ENCODE data around the gene LZTFL1. TPM values are rescaled to one million over a fixed set of nuclear protein-coding genes. Genes with fewer than 3 reads are reported as not detected.

The LZTFL1 gene
- polyA plus RNA-seq, 6 donors from 2014 or later: 3.9 to 15.7 (median 13.9) TPM

DNA sequence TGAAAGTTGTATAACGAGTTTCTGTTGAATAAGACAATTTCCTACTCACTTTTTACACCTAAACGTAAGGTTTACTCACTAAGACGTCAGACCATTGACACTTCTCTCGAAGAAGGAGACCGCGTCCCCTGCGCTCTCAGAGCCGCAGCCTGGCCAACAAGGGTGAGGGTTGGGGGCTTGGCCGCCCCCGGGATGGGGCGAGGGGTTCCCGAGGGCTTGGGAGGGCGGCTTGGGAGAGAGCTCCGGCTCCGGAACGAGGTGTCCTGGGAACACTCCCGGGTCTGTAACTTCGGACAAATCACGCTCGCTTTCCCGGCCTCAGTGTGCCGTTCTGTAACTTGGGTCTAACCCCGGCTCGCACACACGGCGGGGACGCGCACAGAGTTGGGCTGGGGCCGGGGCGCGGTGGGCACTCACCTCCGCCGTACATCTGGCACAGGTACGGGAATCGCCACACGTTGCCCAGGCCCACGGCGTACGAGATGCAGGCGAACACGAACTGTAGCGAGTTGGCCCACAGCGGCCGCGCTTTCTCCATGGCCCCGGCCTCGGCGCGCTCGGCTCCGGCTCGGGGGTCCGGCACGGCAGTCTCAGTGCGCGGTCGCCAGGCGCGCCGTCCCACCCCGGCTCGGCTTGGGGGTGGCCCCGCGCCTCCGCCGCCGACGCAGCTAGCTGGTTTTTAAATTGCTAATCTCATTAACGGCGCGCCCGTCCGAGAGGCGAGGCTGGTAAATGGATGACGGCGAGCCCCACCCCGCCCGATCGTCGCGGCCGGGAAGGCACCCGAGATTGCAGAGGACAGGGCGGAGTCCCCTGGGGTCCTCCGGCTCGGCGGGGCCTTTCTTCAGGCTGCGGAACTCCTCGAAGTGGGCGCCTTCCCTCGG lies 45.8 kb downstream of the LZTFL1 start, which contains the start of gene SLC6A20:
Gene SLC6A20 (minus strand): TSS at position 655 of the 884 bp plus-strand sequence. CDS start 117 bp downstream, at position 538.
- Mint-ChIP-seq H3K4me3 (peak within 1 kb of the TSS; percentile 80 to 90 (median 83)), H3K27me3 (peaks cover 27 to 53% (median 41%) of the 10 kb centered on the region in 3 donors), H3K9me3 (no peaks in the 10 kb centered on the region), H3K36me3 (no peaks in the 10 kb centered on the region), H3K4me1 (peaks cover 20 to 33% (median 31%) of the 10 kb centered on the region in 3 donors), H3K27ac (peak within 1 kb of the TSS in 5 of 6 donors; percentile 34 to 95 (median 54))
- DNase-seq (no peak), ATAC-seq (ENCODE audit: low read depth in 2 of 2) (peak; percentile 56 to 58)

DNA sequence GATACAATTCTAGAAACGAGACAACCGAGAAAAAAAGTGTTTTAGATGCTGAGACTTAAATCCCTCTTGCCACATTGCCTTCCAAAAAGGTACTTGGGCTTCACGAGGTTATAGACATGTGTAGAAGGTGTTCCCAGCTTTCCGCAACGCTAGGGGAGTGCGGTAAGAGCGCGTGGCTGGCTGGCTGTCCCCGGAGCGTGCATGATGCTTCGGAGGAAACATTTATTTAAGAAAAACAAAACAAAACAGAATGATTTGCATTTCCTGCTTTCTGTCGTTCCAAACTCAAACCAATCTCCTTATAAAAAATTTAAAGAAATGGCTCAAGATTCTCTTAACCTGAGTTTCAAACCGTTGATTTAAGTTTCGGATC lies 46.4 kb downstream of the LZTFL1 start:
- Mint-ChIP-seq H3K27me3 (peaks cover 27 to 51% (median 41%) of the 10 kb centered on the region in 3 donors), H3K27ac (peak overlapping the region in 5 of 6 donors; percentile 34 to 95 (median 54)), H3K4me1 (peaks cover 24 to 34% (median 33%) of the 10 kb centered on the region in 3 donors), H3K9me3 (peaks cover 0 to 5% (median 1%) of the 10 kb centered on the region in 7 donors), H3K4me3 (peak overlapping the region; percentile 74 to 90 (median 83)), H3K36me3 (peaks cover 0 to 5% of the 10 kb centered on the region in 2 donors)
- no peak for ATAC-seq (ENCODE audit: low read depth in 2 of 2)
- DNase-seq: no peak

DNA sequence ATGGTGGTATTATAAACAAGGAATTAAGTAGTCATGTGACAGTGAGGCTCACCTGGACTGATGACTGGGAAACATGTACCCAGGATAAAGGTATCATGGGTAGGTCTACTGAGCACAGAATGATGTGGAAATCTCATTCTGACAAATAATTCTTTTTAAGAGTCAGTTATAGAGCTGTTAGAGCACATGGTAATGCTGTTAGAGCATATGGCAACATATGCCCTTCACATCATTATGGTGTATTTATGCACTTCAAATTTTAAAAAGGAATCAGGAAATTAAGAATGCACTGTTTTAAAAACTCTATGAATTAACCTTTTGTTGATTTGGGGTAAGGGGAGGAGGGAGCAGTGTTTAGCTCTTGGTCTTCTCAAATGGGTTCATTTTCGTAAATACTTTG lies 47.3 kb downstream of the LZTFL1 start:
- H3K4me3 Mint-ChIP-seq: peak overlapping the region in 1 of 8 donors; percentile 22

DNA sequence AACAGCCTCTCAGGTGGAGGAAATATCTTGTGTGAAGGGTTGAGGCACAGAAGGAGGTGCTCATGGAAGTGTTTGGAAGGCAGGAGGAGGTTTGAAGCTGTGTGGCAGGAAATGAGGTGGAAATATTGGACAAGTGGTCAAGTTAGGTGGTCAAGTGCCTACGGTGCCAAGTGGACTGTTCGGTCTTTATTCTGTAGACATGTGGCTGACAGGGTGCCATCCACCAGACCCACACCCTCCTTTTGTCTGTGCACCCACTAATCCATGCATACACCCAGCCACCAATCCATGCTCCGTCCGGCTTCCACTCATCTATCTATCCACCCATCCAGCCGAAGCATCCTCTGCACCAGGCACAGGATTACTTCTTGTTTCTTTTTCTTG lies 47.8 kb downstream of the LZTFL1 start:
- ATAC-seq (ENCODE audit: low read depth in 2 of 2) (no peak), DNase-seq (no peak)
- H3K4me1 Mint-ChIP-seq: peaks cover 25 to 34% (median 33%) of the 10 kb centered on the region in 3 donors
- H3K27me3 Mint-ChIP-seq: peaks cover 22 to 39% (median 34%) of the 10 kb centered on the region in 3 donors
- H3K27ac Mint-ChIP-seq: peak overlapping the region in 1 of 6 donors; percentile 1
- H3K4me3 Mint-ChIP-seq: peak overlapping the region in 3 of 8 donors; percentile 9 to 32 (median 13)
- peaks cover 5 to 13% of the 10 kb centered on the region in 2 donors for H3K36me3 Mint-ChIP-seq
- H3K9me3 Mint-ChIP-seq: peaks cover 2 to 17% (median 10%) of the 10 kb centered on the region in 7 donors

More for the DNA sequence above, 47.3 kb downstream of the LZTFL1 start:
- DNase-seq: no peak
- Mint-ChIP-seq H3K4me1 (peaks cover 25 to 34% (median 33%) of the 10 kb centered on the region in 3 donors), H3K36me3 (peaks cover 3 to 13% of the 10 kb centered on the region in 2 donors), H3K9me3 (peaks cover 2 to 12% (median 7%) of the 10 kb centered on the region in 7 donors), H3K27me3 (peaks cover 27 to 44% (median 39%) of the 10 kb centered on the region in 3 donors), H3K27ac (no peak overlapping the region)
- ATAC-seq (ENCODE audit: low read depth in 2 of 2): no peak

DNA sequence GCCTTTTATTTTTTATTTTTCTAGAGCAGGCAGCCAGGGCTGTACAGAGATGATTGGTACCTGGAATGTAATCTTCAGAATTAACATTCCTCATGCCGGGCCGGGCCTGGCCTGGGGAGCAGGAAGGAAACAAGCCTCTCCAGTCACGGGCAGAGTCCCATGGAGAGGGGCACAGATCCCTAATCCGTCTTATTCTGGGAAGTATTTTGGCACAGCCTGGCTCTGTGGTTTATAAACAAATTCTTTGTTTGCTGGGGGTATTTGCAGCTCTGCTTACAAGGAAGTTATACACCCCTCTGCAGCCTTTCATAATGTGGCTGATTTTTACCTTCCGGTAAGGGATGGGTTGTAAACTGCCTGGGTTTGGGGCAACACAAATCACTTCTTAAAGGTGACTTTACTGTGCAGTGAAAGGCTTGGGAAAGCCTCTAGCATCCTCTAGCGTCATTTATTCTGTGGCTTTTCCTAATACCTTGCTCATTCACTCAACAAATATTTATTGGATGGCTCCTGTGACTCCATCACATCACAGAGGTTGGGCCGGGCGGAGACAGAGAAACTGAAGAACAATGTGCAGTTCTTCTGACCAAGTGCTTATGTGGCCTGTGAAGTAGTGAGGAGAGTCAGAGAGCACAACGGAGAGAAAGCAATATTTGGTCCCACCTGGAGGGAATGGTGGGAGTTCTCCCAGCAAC lies 48.3 kb downstream of the LZTFL1 start:
- no peak for DNase-seq
- Mint-ChIP-seq H3K9me3 (peaks cover 2 to 21% (median 14%) of the 10 kb centered on the region in 7 donors), H3K27ac (peak overlapping the region in 1 of 6 donors; percentile 1), H3K4me3 (peak overlapping the region in 3 of 8 donors; percentile 9 to 32 (median 13)), H3K36me3 (peaks cover 5 to 13% of the 10 kb centered on the region in 2 donors), H3K4me1 (peaks cover 25 to 34% (median 33%) of the 10 kb centered on the region in 3 donors), H3K27me3 (peaks cover 17 to 33% (median 29%) of the 10 kb centered on the region in 3 donors)
- ATAC-seq (ENCODE audit: low read depth in 2 of 2): no peak

DNA sequence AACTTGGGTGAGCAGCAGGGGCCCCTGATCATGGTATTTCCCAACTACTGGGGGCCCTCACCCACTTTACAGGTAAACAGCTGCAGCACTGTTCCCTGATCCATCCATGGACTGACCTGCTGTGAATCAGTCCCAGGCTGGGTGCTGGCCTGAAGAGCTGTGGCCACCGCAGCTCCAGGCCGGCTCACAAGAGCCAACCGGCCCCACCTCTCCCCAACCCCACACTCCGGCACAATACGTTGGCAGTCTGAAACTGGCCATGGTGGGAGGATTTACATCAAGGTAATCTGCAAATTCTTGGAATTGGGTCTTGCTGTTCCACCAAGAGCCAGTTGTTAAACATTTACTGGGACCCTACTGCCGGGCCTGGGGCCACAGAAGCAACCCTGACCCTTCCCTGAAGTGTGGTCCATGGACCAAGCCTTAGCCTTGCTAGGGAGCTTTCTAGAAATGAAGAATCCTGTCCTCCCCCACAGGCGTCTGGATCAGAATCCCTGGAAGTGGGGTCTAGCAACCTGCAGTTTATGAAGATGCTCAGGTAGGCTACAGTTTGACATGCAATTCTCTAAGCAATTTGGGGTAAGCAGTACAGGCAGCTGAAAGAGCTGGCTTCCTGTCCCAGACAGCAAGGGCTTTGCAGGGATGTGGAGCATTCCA lies 49.3 kb downstream of the LZTFL1 start:
- Mint-ChIP-seq H3K9me3 (peaks cover 2 to 22% (median 14%) of the 10 kb centered on the region in 7 donors), H3K27me3 (peaks cover 17 to 23% (median 21%) of the 10 kb centered on the region in 3 donors), H3K27ac (no peak overlapping the region), H3K4me1 (peaks cover 25 to 34% (median 33%) of the 10 kb centered on the region in 3 donors), H3K4me3 (peak overlapping the region in 1 of 8 donors; percentile 31), H3K36me3 (peaks cover 5 to 13% of the 10 kb centered on the region in 2 donors)
- ATAC-seq (ENCODE audit: low read depth in 2 of 2) (no peak), DNase-seq (no peak)

DNA sequence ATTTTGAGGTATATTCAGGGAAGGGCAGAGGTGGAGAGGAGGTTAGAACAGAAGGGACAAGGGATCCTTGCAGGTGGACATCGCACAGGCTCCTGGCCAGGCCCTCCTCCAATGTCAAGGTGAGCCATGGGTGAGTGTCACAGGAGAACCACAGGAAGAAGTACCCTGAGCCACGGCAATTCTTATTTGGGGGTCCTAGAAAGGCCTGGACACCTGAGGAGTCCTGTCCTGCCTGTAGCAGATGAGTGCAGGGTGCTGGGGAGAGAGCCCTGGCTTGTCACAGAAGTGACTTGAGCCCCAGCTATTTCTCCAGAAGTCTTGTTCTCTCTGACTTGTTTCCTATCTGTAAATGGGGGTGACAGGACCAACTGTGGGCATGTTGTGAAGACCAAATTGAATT lies 49.9 kb downstream of the LZTFL1 start:
- DNase-seq (no peak), ATAC-seq (ENCODE audit: low read depth in 2 of 2) (no peak)
- Mint-ChIP-seq H3K4me1 (peaks cover 25 to 33% (median 29%) of the 10 kb centered on the region in 3 donors), H3K27me3 (peaks cover 12 to 21% (median 17%) of the 10 kb centered on the region in 3 donors), H3K27ac (peak overlapping the region in 2 of 6 donors; percentile 10 to 43), H3K36me3 (peaks cover 5 to 13% of the 10 kb centered on the region in 2 donors), H3K9me3 (peaks cover 2 to 22% (median 14%) of the 10 kb centered on the region in 7 donors), H3K4me3 (peak overlapping the region in 5 of 8 donors; percentile 29 to 73 (median 46))

DNA sequence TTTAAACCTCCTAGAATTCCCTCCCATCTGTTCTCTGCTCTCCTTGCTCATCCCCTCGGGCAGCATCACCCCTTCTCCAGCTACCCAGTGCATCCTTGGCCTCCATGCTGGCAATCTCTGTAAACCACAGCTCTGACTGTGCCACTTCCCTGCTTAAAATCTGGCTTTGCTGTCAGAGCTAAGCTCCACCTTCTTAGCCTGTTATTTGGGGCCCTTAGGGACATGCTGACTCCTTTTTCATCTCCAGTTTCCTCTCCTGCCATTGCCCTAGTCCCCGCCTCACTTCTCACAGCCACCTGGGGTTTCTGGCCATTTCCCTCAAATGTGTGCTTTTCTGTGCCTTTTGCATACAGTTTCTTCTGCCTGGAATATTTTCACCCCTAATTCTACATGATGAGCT lies 51.3 kb downstream of the LZTFL1 start:
- no peak for DNase-seq

DNA sequence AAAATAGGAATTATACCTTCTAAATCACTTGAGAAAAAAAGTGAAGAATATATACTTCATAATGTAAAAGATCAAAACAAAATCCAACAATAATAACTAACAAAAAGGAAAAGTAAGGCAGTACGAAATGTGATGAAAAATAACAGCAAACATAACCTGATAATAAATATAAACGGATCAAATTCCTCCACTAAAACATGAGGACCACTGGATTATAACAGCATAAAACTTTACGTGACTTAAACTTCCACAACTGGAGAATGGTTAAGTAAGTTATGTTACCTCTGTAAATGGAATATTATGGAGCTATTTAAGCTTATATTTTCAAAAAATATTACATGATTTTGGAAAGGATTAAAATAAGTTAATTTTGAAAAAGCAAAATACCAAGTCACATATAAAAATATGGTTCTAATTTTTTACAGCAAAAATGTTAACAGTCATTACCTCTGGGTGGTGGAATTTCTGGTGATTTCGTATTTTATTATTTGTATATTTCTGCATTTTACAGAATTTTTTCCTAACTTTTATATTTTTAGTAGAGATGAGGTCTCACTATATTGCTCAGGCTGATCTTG lies 52.6 kb downstream of the LZTFL1 start:
- Mint-ChIP-seq H3K27me3 (peaks cover 0 to 8% (median 0%) of the 10 kb centered on the region in 3 donors), H3K4me1 (peaks cover 13 to 19% (median 13%) of the 10 kb centered on the region in 3 donors), H3K9me3 (peaks cover 5 to 30% (median 21%) of the 10 kb centered on the region in 7 donors), H3K36me3 (peaks cover 5 to 13% of the 10 kb centered on the region in 2 donors), H3K27ac (peak overlapping the region in 1 of 6 donors; percentile 1), H3K4me3 (no peak overlapping the region)
- DNase-seq: no peak
- no peak for ATAC-seq (ENCODE audit: low read depth in 2 of 2)

More for the DNA sequence above, 51.3 kb downstream of the LZTFL1 start:
- no peak for ATAC-seq (ENCODE audit: low read depth in 2 of 2)
- peak overlapping the region in 1 of 6 donors; percentile 40 for H3K27ac Mint-ChIP-seq
- H3K4me1 Mint-ChIP-seq: peaks cover 16 to 22% (median 18%) of the 10 kb centered on the region in 3 donors
- no peak overlapping the region for H3K4me3 Mint-ChIP-seq
- H3K36me3 Mint-ChIP-seq: peaks cover 5 to 13% of the 10 kb centered on the region in 2 donors
- H3K27me3 Mint-ChIP-seq: peaks cover 4 to 14% (median 7%) of the 10 kb centered on the region in 3 donors
- peaks cover 2 to 22% (median 14%) of the 10 kb centered on the region in 7 donors for H3K9me3 Mint-ChIP-seq

DNA sequence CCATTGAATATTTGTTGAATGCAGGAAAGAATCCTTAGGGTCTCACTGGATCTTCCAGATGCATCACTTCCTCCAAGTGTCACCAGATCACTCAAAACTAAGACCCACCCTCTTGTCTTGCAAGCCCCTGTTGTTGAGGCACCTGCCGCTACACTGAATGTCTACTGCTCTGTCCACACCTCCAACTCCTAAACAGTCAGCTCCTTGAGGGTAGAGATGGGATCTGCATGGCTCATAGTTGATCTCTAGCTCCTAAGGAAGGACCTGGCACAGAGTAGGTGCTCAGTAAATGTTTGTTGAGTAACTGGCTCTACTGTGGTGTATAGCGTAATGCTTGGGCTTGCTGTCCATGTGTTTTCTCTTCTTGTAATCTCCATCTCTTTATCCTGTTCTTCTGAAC lies 54.4 kb downstream of the LZTFL1 start:
- H3K4me3 Mint-ChIP-seq: no peak overlapping the region
- H3K27ac Mint-ChIP-seq: peak overlapping the region in 1 of 6 donors; percentile 41
- H3K36me3 Mint-ChIP-seq: peaks cover 5 to 13% of the 10 kb centered on the region in 2 donors
- peaks cover 0 to 8% (median 0%) of the 10 kb centered on the region in 3 donors for H3K27me3 Mint-ChIP-seq
- ATAC-seq (ENCODE audit: low read depth in 2 of 2) (no peak), DNase-seq (no peak)
- peaks cover 13 to 15% (median 13%) of the 10 kb centered on the region in 3 donors for H3K4me1 Mint-ChIP-seq
- peaks cover 6 to 34% (median 22%) of the 10 kb centered on the region in 7 donors for H3K9me3 Mint-ChIP-seq

DNA sequence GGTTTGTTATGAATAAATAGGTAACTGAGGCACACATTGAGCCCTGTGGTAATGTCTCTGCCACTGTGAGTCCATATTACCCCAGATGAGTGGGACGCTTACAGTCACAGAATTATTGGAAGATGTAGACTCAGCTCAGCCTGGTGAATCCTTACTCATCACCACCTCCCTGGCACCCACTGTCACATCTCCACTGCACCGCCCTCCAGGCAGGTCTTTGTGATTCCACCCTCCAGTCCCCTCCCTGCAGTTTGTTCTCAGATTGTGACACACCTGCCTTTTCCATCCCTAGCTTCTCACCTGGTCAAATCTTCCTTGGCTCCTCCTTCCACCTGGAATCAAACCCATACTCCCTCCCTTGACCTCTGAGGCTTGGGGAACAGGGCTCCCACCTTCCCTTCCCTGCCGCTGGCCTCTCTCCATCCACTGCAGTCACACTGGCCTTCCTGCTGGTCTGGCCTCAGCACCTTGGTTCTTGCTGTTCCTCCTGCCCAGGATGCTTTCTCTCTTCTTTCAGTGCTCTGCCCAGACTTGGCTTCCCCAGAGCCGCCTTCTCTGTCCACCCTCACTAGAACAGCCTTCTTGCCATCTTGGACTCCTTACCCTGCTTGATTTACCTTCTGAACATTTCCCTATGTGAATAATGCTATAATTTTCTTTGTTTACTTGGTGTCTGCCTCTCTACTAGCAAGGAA lies 55.0 kb downstream of the LZTFL1 start:
- ATAC-seq (ENCODE audit: low read depth in 2 of 2): no peak
- Mint-ChIP-seq H3K27me3 (peaks cover 0 to 8% (median 0%) of the 10 kb centered on the region in 3 donors), H3K9me3 (peaks cover 6 to 34% (median 22%) of the 10 kb centered on the region in 7 donors), H3K36me3 (peaks cover 5 to 13% of the 10 kb centered on the region in 2 donors), H3K4me1 (peaks cover 8 to 12% (median 11%) of the 10 kb centered on the region in 3 donors), H3K27ac (no peak overlapping the region), H3K4me3 (no peak overlapping the region)
- no peak for DNase-seq
